Stomach (tissue), 4 donors: ENCODE measurements around the gene ANLN.

Experiments used
- EP300 ChIP-seq: sonication (generic); formaldehyde crosslinking; IDR thresholded peaks from one replicate; pipeline ENCODE4 v1.6.1; 2017; ENCODE audit warnings: antibody characterized with exemption
- POLR2A ChIP-seq, 4 donors: fragments of 450-650 bp; IDR thresholded peaks; one replicate each; pipeline ENCODE4 v1.6.1; 2016; ENCODE audit warnings: antibody characterized with exemption in 4 of 4, control low read depth in 2 of 4, mild to moderate bottlenecking in 1 of 4, moderate library complexity in 1 of 4
- TF ChIP-seq, protein P1 (sequence below), 7 experiments: fragments of 450-650 bp in 4 of 7; fragments of 200-600 bp in 3 of 7; sonication (generic) in 3 of 7; IDR thresholded peaks; one replicate each; pipeline ENCODE4 v1.5.1; 2016 to 2019; ENCODE audit warnings: antibody characterized with exemption in 7 of 7, control low read depth in 2 of 7, mild to moderate bottlenecking in 1 of 7

DNA sequence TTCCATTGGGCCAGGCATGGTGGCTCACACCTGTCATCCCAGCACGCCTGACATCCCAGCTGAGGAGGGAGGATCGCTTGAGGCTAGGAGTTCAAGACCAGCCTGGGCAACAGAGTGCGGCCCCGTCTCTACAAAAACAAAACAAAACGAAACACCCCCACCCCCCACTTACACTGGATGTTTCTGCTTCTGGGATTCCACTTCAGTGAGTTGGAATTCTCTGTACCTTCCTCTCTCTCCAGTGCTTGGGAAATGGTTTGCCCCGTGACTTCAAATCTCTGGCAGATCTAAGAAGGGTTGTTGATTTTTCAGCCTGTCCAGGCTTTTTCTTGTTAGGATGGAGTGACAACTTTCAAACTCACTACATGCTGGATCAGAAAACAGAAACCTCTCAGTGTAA lies 106.9 kb downstream of the ANLN start:
- TF ChIP-seq, protein P1, sequence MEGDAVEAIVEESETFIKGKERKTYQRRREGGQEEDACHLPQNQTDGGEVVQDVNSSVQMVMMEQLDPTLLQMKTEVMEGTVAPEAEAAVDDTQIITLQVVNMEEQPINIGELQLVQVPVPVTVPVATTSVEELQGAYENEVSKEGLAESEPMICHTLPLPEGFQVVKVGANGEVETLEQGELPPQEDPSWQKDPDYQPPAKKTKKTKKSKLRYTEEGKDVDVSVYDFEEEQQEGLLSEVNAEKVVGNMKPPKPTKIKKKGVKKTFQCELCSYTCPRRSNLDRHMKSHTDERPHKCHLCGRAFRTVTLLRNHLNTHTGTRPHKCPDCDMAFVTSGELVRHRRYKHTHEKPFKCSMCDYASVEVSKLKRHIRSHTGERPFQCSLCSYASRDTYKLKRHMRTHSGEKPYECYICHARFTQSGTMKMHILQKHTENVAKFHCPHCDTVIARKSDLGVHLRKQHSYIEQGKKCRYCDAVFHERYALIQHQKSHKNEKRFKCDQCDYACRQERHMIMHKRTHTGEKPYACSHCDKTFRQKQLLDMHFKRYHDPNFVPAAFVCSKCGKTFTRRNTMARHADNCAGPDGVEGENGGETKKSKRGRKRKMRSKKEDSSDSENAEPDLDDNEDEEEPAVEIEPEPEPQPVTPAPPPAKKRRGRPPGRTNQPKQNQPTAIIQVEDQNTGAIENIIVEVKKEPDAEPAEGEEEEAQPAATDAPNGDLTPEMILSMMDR (IDR thresholded peaks at IDR 0.05): no peak
- TF ChIP-seq POLR2A (IDR thresholded peaks at IDR 0.05): no peak
- TF ChIP-seq EP300: no peak
